HepG2 (cell line): Measurements from ENCODE around the gene ADGRF1. TPM values are rescaled to one million over a fixed set of nuclear protein-coding genes. Genes with fewer than 3 reads are reported as not detected.
A peak's percentile ranks its signal among the peaks of the same experiment; 100 is the strongest.

ENCODE experiments used
- CHD2 ChIP-seq: IDR thresholded peaks from 2 replicates; pipeline ENCODE4 v1.6.1; 2011; ENCODE audit warnings: low read depth, low read length, improper control_type of control experiment
- FOXK1 ChIP-seq: sonication (generic); formaldehyde crosslinking; IDR thresholded peaks from 2 replicates; pipeline ENCODE4 v1.4.0; 2020; ENCODE audit warnings: low read depth, missing genetic modification reagents, borderline replicate concordance
- PTBP1 ChIP-seq: fragments of 200-400 bp; formaldehyde crosslinking; IDR thresholded peaks from 2 replicates; pipeline ENCODE4 v1.6.1; 2018; ENCODE audit warnings: low read length, low read depth; ENCODE audit not compliant: poor library complexity, severe bottlenecking
- RXRB ChIP-seq: IDR thresholded peaks from 2 replicates; pipeline ENCODE4 v1.6.1; 2016; ENCODE audit warnings: borderline replicate concordance, missing genetic modification reagents, missing compliant biosample characterization
- TFDP1 ChIP-seq: IDR thresholded peaks from 2 replicates; pipeline ENCODE4 v1.6.1; 2016; ENCODE audit warnings: missing compliant biosample characterization, missing genetic modification reagents, borderline replicate concordance
- ZBTB34 ChIP-seq: sonication (generic); formaldehyde crosslinking; IDR thresholded peaks from 2 replicates; pipeline ENCODE4 v1.8.0; 2022; ENCODE audit warnings: mild to moderate bottlenecking, missing genetic modification reagents
- ZBTB4 ChIP-seq: sonication (generic); formaldehyde crosslinking; IDR thresholded peaks from 2 replicates; pipeline ENCODE4 v1.4.0; 2020; ENCODE audit warnings: missing genetic modification reagents, mild to moderate bottlenecking, borderline replicate concordance
- polyA plus RNA-seq, 8 experiments: library from polyadenylated mRNA; depleted of rRNA in 3 of 8; stranded (reverse) in 7 of 8; unstranded in 1 of 8; fragments of >200 nt; fragmentation: Illumina TruSeq in 4 of 8; extraction: Trizol in 4 of 8; gene quantifications; 2 replicates each; pipeline versions ENCODE4 v1.2.1 to v1.2.3, GENCODE V29; 2011 to 2016; ENCODE audit warnings: low read depth in 4 of 8, missing spikeins in 1 of 8, mixed read lengths in 1 of 8; ENCODE audit not compliant: insufficient read depth in 1 of 8
- total RNA-seq, 5 experiments: library from RNA; depleted of rRNA; stranded (reverse); fragments of >200 nt; fragmentation: Illumina TruSeq; extraction: Trizol; gene quantifications; 2 replicates each; pipeline ENCODE4 v1.2.3, GENCODE V29; 2016; ENCODE audit warnings: low read depth in 1 of 5
- TF ChIP-seq, protein P1 (sequence below), 2 experiments: fragments of 450-650 bp in 1 of 2; sonication (generic) in 1 of 2; formaldehyde crosslinking in 1 of 2; IDR thresholded peaks; 2 replicates each; pipeline versions ENCODE4 v1.6.1 to v1.8.0; 2016 to 2022; ENCODE audit warnings: antibody characterized with exemption in 1 of 2, mild to moderate bottlenecking in 1 of 2, missing genetic modification reagents in 1 of 2
- TF ChIP-seq, protein P2 (sequence below): sonication (generic); formaldehyde crosslinking; IDR thresholded peaks from 2 replicates; pipeline ENCODE4 v1.5.0; 2020; ENCODE audit warnings: missing genetic modification reagents

The ADGRF1 gene
- total and polyA plus RNA-seq, 2 of the 13 experiments (the other 11 are each of a cell fraction or from before 2014, with no cell fraction given) = not detected

DNA sequence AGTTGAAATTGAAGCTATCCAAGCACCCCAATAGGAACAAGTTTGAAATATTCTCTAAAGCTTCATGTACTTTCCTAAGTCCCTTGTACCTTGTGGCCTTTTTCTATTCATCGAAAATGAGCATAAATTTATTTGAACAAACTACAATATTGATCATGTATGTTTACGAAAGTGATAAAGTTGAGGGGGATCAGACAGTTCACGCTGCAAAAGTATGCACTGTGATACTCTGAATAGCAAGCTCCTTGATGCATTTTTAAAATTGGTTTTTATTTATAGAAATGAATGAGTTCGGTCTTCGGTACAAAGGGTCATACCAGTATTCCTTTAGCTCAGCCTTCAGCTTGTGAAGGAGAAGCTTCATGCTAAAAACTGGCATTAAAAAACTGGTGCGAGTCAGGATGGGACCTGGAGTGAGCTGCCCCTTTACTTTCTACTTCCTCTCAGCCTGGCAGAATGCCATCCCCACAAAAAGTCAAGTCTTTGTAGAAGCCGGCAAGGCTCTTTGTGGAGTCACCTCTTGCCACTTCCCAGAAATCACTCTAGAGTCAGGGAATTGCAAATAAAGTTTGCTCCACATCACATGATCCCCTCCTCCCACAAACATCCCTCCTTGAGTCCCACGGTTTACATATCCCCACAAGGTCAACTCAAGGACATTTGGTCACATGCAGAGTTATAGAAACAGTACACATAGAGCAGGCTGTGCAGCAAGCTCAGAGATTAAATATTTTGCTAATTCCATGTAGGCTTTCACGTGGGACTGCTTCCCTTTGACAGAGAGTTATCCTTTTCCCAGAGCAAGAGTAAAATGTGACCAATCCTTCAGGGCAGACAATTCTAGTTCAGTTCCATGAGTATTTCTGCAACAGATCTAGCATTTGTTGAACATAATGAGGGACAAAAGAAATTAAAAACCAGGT, 34.6 kb upstream of the ADGRF1 start (continued):
- TF ChIP-seq, protein P1, sequence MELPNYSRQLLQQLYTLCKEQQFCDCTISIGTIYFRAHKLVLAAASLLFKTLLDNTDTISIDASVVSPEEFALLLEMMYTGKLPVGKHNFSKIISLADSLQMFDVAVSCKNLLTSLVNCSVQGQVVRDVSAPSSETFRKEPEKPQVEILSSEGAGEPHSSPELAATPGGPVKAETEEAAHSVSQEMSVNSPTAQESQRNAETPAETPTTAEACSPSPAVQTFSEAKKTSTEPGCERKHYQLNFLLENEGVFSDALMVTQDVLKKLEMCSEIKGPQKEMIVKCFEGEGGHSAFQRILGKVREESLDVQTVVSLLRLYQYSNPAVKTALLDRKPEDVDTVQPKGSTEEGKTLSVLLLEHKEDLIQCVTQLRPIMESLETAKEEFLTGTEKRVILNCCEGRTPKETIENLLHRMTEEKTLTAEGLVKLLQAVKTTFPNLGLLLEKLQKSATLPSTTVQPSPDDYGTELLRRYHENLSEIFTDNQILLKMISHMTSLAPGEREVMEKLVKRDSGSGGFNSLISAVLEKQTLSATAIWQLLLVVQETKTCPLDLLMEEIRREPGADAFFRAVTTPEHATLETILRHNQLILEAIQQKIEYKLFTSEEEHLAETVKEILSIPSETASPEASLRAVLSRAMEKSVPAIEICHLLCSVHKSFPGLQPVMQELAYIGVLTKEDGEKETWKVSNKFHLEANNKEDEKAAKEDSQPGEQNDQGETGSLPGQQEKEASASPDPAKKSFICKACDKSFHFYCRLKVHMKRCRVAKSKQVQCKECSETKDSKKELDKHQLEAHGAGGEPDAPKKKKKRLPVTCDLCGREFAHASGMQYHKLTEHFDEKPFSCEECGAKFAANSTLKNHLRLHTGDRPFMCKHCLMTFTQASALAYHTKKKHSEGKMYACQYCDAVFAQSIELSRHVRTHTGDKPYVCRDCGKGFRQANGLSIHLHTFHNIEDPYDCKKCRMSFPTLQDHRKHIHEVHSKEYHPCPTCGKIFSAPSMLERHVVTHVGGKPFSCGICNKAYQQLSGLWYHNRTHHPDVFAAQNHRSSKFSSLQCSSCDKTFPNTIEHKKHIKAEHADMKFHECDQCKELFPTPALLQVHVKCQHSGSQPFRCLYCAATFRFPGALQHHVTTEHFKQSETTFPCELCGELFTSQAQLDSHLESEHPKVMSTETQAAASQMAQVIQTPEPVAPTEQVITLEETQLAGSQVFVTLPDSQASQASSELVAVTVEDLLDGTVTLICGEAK (IDR thresholded peaks at IDR 0.05) = peak; percentile 63
- TF ChIP-seq, protein P1 (CRISPR knock-in tag; IDR thresholded peaks at IDR 0.05) = peak; percentile 98
- TF ChIP-seq PTBP1 = no peak
- TF ChIP-seq, protein P2, sequence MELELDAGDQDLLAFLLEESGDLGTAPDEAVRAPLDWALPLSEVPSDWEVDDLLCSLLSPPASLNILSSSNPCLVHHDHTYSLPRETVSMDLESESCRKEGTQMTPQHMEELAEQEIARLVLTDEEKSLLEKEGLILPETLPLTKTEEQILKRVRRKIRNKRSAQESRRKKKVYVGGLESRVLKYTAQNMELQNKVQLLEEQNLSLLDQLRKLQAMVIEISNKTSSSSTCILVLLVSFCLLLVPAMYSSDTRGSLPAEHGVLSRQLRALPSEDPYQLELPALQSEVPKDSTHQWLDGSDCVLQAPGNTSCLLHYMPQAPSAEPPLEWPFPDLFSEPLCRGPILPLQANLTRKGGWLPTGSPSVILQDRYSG (CRISPR knock-in tag) = 0 out of 2 replicates have a peak, but pooled peaks have one; percentile 41
- peak; percentile 46; the same call in 1 of the 2 replicates for TF ChIP-seq ZBTB34 (CRISPR knock-in tag)
- 0 out of 2 replicates have a peak, but pooled peaks have one; percentile 33 for TF ChIP-seq ZBTB4 (CRISPR knock-in tag)
- TF ChIP-seq CHD2 = no peak
- TF ChIP-seq TFDP1 = peak; percentile 70; the same call in 1 of the 2 replicates
- TF ChIP-seq RXRB (CRISPR knock-in tag) = peak; percentile 98
- TF ChIP-seq FOXK1 (CRISPR knock-in tag) = peak; percentile 96
